H1 (cell line): ENCODE data around the gene FLNC. TPM values are rescaled to one million over a fixed set of nuclear protein-coding genes. Genes with fewer than 3 reads are reported as not detected.

ENCODE experiments used
- ASH2L ChIP-seq: fragments of 200-600, 300-600 bp; sonication (generic); IDR thresholded peaks from one replicate; pipeline ENCODE4 v1.7.1; 2017; ENCODE audit warnings: low read length
- BRCA1 ChIP-seq: IDR thresholded peaks from 2 replicates; pipeline ENCODE4 v1.6.1; 2012; ENCODE audit warnings: low read depth, low read length, improper control_type of control experiment
- KDM1A ChIP-seq: fragments of 200-600, 300-600 bp; sonication (generic); IDR thresholded peaks from 2 replicates; pipeline ENCODE4 v1.7.1; 2016; ENCODE audit warnings: mild to moderate bottlenecking, low read length, borderline replicate concordance
- RFX5 ChIP-seq: IDR thresholded peaks from 2 replicates; pipeline ENCODE4 v1.6.1; 2011; ENCODE audit warnings: low read depth, low read length, improper control_type of control experiment, borderline replicate concordance
- TAF7 ChIP-seq: optimal IDR thresholded peaks from 2 replicates; pipeline ENCODE3; 2011; ENCODE audit warnings: low read depth, mild to moderate bottlenecking, inconsistent platforms, low read length, moderate library complexity, borderline replicate concordance
- polyA plus RNA-seq, 7 experiments: library from polyadenylated mRNA; depleted of rRNA in 3 of 7; stranded (reverse) in 5 of 7; unstranded in 2 of 7; fragments of >200 nt in 5 of 7; fragments of 200-250 nt in 2 of 7; gene quantifications; 1 replicate in 5 of 7; 2 replicates in 1 of 7; 4 replicates in 1 of 7; pipeline versions ENCODE4 v1.2.1 to v1.2.3, GENCODE V29; 2011 to 2013; ENCODE audit warnings: missing spikeins in 2 of 7, mixed read lengths in 2 of 7
- total RNA-seq: library from RNA; stranded (reverse); fragmentation: NEBNext Ultra II Directional; extraction: Animal tissue kit (Norgen Biotek cat#: 25700); gene quantifications from 2 replicates; pipeline ENCODE4 v1.2.1, GENCODE V29; 2021

Gene FLNC
- total and polyA plus RNA-seq, 2 of the 8 experiments (the other 6 are each of a cell fraction or from before 2014, with no cell fraction given), result 1.9 to 10.7 TPM

DNA sequence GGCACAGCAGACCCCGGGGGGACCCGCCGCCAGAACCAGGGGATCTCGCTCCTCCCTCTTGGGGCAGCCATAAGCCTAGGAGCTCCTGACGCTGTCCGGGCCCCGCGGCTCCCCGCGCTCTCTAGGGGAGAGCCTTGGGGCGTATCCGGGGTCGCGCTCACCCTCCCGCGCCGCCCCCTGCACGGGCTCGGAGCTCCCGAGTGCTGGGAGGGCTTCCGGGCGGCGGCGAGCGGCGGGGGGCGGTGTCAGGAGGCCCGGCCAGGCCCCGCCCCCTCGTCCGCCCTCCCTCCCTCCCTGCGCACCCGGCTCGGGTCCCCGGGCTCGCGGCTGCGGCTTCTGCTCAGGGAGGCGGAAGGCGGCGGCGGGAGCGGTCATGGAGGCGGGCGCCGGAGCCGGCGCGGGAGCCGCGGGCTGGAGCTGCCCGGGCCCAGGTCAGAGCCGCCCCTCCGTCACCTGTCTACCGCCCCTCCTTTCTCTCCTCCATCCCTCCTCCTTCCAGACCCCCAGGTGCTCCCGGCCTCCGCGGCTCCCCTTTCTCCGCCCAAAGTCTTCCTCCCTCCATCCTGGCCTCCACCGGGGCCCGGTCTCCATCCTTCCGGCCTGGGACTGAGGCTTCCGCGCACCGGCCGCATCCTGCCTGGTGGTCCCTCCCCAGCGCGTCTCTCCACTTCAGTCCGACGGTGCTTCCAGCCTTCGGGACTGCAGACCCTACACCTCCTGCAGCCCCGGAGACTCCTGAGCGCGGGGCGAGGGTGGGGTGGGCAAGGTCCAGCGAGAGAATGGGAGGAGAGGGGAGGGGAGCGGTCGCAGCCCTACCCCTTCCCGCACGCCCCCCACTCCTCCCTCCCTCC is 38.9 kb upstream of the FLNC start, which contains the start of gene CCDC136 (continued):
- peak; percentile 35; the same call in 1 of the 2 replicates for TF ChIP-seq KDM1A
- no peak for TF ChIP-seq BRCA1
- TF ChIP-seq RFX5, result no peak
- peak; percentile 42 for TF ChIP-seq TAF7
- TF ChIP-seq ASH2L, result peak; percentile 88
